ENCODE data around the gene FBXO28.

The FBXO28 gene

GRCh38 chr1:224159541-224159940 is 45.6 kb downstream of the FBXO28 start:
- no peak for DNase-seq

GRCh38 chr1:224160171-224160682 is 46.3 kb downstream of the FBXO28 start:
- DNase-seq: no peak

- no peak for DNase-seq
Measured at GRCh38 chr1:224162768-224163167, 48.9 kb downstream of the FBXO28 start.

- no peak for DNase-seq
Measured at GRCh38 chr1:224163311-224163710, 49.4 kb downstream of the FBXO28 start.

GRCh38 chr1:224168859-224169380 is 55.0 kb downstream of the FBXO28 start:
- peak; percentile 94 to 96 for DNase-seq

- peak; percentile 31 to 34 for DNase-seq
Measured at GRCh38 chr1:224169718-224170270, 55.9 kb downstream of the FBXO28 start.

GRCh38 chr1:224170343-224170742 is 56.4 kb downstream of the FBXO28 start:
- no peak for DNase-seq

GRCh38 chr1:224170748-224171478 is 57.0 kb downstream of the FBXO28 start:
- DNase-seq: peak; percentile 70 to 79

- no peak for DNase-seq
Measured at GRCh38 chr1:224172229-224172628, 58.3 kb downstream of the FBXO28 start.

- no peak for DNase-seq
Measured at GRCh38 chr1:224173523-224173922, 59.6 kb downstream of the FBXO28 start.

GRCh38 chr1:224175617-224176016 is 61.7 kb downstream of the FBXO28 start:
- DNase-seq: no peak

- no peak for DNase-seq
Measured at GRCh38 chr1:224177356-224177999, 63.6 kb downstream of the FBXO28 start.

- no peak for DNase-seq
Measured at GRCh38 chr1:224178894-224179293, 65.0 kb downstream of the FBXO28 start.

- no peak for DNase-seq
Measured at GRCh38 chr1:224180783-224181452, 67.0 kb downstream of the FBXO28 start.

- DNase-seq: no peak
Measured at GRCh38 chr1:224181453-224181810, 67.5 kb downstream of the FBXO28 start.

GRCh38 chr1:224182057-224182865 is 68.3 kb downstream of the FBXO28 start:
- DNase-seq: peak in 1 of 2 donors; percentile 9

GRCh38 chr1:224182866-224183590 is 69.1 kb downstream of the FBXO28 start, which contains the start of gene DEGS1:
TSS of gene DEGS1 (plus strand) at chr1:224183240. CDS start at chr1:224183337, 97 bp downstream.
- DNase-seq: peak; percentile 74 to 83

- peak; percentile 55 to 63 for DNase-seq
Measured at GRCh38 chr1:224183591-224184312, 69.8 kb downstream of the FBXO28 start.

- DNase-seq: no peak
Measured at GRCh38 chr1:224185208-224185607, 71.3 kb downstream of the FBXO28 start.

GRCh38 chr1:224188286-224188685 is 74.4 kb downstream of the FBXO28 start:
- DNase-seq: no peak

GRCh38 chr1:224189561-224189960 is 75.7 kb downstream of the FBXO28 start:
- DNase-seq: no peak
